C4-2B (cell line): ENCODE data around the gene CCDC61.
A peak's percentile ranks its signal among the peaks of the same experiment; 100 is the strongest.

ENCODE experiments used
- H3K27ac ChIP-seq: fragments of 450-650 bp; 2 replicates; pipeline ENCODE4 v1.5.1; 2017
- CTCF ChIP-seq: fragments of 450-650 bp; conservative IDR thresholded peaks from 2 replicates; pipeline ENCODE4 v1.5.1; 2017; ENCODE audit warnings: mild to moderate bottlenecking
- ZFX ChIP-seq: fragments of 450-650 bp; IDR thresholded peaks from 2 replicates; pipeline ENCODE4 v1.6.1; 2017

CCDC61 gene

GRCh38 chr19:45994998-45995714, at the start of gene CCDC61:
CCDC61 (plus strand) TSS chr19:45995467; CDS start chr19:46003019, 7,552 bp downstream.
- TF ChIP-seq CTCF (no peak), ZFX (no peak)
- H3K27ac ChIP-seq, result peak within 1 kb of the TSS; percentile 74

GRCh38 chr19:45947926-45948325, 47.3 kb upstream of the CCDC61 start:
- no peak overlapping the region for H3K27ac ChIP-seq
- no peak for TF ChIP-seq CTCF
- TF ChIP-seq ZFX, result no peak

GRCh38 chr19:45952341-45952685, 43.0 kb upstream of the CCDC61 start:
- H3K27ac ChIP-seq, result no peak overlapping the region
- TF ChIP-seq ZFX (no peak), CTCF (no peak)

GRCh38 chr19:45952686-45953505, 42.4 kb upstream of the CCDC61 start:
- TF ChIP-seq ZFX (no peak), CTCF (no peak)
- H3K27ac ChIP-seq, result no peak overlapping the region

- TF ChIP-seq ZFX (no peak), CTCF (no peak)
- no peak overlapping the region for H3K27ac ChIP-seq
Measured at GRCh38 chr19:45953676-45954075, 41.6 kb upstream of the CCDC61 start.

GRCh38 chr19:45954156-45954555, 41.1 kb upstream of the CCDC61 start:
- TF ChIP-seq ZFX (no peak), CTCF (no peak)
- H3K27ac ChIP-seq, result no peak overlapping the region

GRCh38 chr19:45955905-45956608, 39.2 kb upstream of the CCDC61 start:
- TF ChIP-seq ZFX, result no peak
- no peak for TF ChIP-seq CTCF
- no peak overlapping the region for H3K27ac ChIP-seq
